ENCODE measurements around the gene COASY.

GRCh38 chr17:42548993-42549755 lies 12.8 kb upstream of the COASY start:
- TF ChIP-seq GATA3 (IDR thresholded peaks at IDR 0.05; ENCODE audit: low read depth, low read length) (no peak), GATA2 (IDR thresholded peaks at IDR 0.05; ENCODE audit: low read depth, low read length) (no peak)
